ENCODE measurements around the gene GRK3.
"Not testable (repeated sequence)": the region's sequence is repeated elsewhere in the genome, so short reads cannot be mapped to it uniquely, and the experiment has no call there.

The GRK3 gene

DNA sequence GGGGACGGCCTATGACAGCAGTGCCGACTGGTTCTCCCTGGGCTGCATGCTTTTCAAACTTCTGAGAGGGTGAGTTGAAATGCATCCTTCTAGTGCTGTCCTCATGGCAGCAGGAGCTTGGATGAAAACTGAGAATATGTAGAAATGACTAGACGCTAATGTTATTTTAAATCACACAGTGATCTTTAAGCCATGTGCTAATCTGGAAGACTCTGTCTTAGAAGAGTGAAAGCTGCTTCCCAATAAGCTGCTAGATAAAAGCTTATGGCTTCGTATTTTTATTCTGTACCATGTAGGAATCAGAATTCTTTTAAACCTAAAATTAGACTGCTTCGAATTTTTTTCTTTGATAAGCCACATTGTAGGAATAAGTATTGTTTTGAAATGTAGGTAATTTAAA is 130.7 kb downstream of the GRK3 start:
- Histone ChIP-seq H3K36me3 (ENCODE audit: insufficient read depth, low read length) (peaks cover 17% of the 10 kb centered on the region), H3K4me1 (ENCODE audit: insufficient read depth, low read length) (no peaks in the 10 kb centered on the region), H3K9me3 (ENCODE audit: low read length) (no peaks in the 10 kb centered on the region), H3K4me3 (ENCODE audit: low read length) (no peak overlapping the region), H2AFZ (ENCODE audit: low read depth, low read length) (no peak overlapping the region), H3K27me3 (ENCODE audit: insufficient read depth, low read length) (no peaks in the 10 kb centered on the region)

DNA sequence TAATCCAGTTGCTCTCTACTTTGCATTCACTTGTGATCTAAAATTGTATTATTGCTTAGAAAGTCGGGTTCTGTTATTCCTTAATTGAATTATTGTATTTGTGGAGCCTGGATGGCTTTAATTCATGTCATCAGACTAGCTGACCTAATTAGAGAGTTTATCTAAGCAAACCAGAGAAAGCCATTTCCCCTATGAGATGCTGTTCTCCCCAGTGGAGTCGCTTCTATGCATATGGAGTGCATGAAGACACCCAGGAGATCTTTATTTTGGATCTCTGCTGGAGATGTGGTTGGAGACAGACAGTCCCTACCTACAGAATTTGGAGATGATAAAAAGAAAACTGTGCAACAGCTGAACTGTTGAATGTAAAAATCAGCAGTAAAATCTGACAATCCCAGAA is 132.3 kb downstream of the GRK3 start:
- H2AFZ ChIP-seq (ENCODE audit: low read depth, low read length): no peak overlapping the region
- H3K27me3 ChIP-seq (ENCODE audit: insufficient read depth, low read length): no peaks in the 10 kb centered on the region
- no peak overlapping the region for H3K4me3 ChIP-seq (ENCODE audit: low read length)
- no peaks in the 10 kb centered on the region for H3K9me3 ChIP-seq (ENCODE audit: low read length)
- no peaks in the 10 kb centered on the region for H3K4me1 ChIP-seq (ENCODE audit: insufficient read depth, low read length)
- peaks cover 13% of the 10 kb centered on the region for H3K36me3 ChIP-seq (ENCODE audit: insufficient read depth, low read length)

DNA sequence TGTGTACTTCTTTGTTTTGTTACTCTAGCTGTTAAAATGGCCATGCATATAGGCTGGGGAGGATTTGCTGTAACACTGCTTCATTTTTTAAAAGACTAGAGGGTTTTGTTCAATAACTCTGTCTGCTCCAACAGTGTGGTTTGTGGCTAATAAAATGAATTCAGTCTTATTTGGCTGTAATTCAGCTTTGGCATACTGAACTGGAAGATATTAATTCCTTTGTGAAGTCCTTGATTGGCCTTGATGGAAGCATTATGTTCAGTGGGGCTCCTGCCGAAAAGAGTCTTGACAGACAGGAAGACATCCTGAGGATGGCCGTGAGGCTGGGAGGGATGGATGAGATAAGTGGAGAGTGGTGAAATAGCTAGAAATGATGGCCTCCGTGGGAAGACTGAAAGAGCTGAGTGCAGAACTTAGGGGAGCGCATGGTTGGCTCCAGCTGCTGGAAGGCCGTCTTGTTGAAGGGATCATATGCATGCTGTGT is 132.7 kb downstream of the GRK3 start:
- H3K27me3 ChIP-seq (ENCODE audit: insufficient read depth, low read length): no peaks in the 10 kb centered on the region
- no peak overlapping the region for H3K4me3 ChIP-seq (ENCODE audit: low read length)
- H2AFZ ChIP-seq (ENCODE audit: low read depth, low read length): no peak overlapping the region

DNA sequence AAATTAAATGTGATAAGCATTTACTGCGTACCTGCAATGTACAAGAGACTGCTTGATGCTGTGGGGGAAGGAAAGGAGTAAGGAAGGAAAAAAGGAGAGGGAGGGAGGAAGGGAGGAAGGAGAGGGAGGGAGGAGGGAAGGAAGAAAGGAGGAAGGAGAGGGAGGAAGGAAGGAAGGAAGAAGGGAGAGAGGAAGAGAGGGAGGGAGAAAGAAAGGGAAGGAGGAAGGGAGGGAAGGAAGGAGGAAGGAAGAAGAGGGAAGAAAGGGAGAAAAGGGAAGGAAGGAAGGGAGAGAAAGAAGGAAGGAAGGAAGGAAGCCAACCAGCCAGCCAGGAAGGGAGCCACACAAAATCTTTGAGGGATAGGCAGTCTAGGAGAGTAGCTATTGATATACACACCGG is 133.5 kb downstream of the GRK3 start:
- no peaks in the 10 kb centered on the region for H3K9me3 ChIP-seq (ENCODE audit: low read length)
- no peak overlapping the region for H3K4me3 ChIP-seq (ENCODE audit: low read length)
- no peaks in the 10 kb centered on the region for H3K4me1 ChIP-seq (ENCODE audit: insufficient read depth, low read length)
- no peak overlapping the region for H2AFZ ChIP-seq (ENCODE audit: low read depth, low read length)
- H3K27me3 ChIP-seq (ENCODE audit: insufficient read depth, low read length): no peaks in the 10 kb centered on the region
- peaks cover 10% of the 10 kb centered on the region for H3K36me3 ChIP-seq (ENCODE audit: insufficient read depth, low read length)

More for the DNA sequence above, 132.7 kb downstream of the GRK3 start:
- Histone ChIP-seq H3K9me3 (ENCODE audit: low read length) (no peaks in the 10 kb centered on the region), H3K4me1 (ENCODE audit: insufficient read depth, low read length) (no peaks in the 10 kb centered on the region), H3K36me3 (ENCODE audit: insufficient read depth, low read length) (peaks cover 13% of the 10 kb centered on the region)

DNA sequence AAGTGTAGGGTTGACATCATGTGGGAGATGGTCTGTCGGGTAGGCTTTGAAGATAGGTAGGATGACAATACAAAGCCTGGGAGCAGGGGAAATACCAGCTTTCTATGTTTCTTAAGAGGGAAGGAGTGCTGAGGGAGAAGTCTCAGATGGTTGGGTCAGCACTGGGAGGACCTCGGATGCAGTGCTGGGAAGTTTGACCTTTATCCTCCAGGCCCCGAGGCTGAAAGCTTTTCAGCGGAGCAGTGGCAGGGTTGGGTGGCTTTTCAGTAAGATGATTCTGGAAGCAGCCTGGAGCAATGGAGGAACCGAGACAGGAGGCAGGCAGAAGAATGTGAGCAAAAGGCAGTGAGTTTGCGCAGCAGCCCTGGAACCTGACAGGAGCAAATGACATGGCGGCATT is 134.0 kb downstream of the GRK3 start:
- Histone ChIP-seq H3K36me3 (ENCODE audit: insufficient read depth, low read length) (peaks cover 10% of the 10 kb centered on the region), H3K27me3 (ENCODE audit: insufficient read depth, low read length) (no peaks in the 10 kb centered on the region), H3K9me3 (ENCODE audit: low read length) (no peaks in the 10 kb centered on the region), H3K4me3 (ENCODE audit: low read length) (no peak overlapping the region), H3K4me1 (ENCODE audit: insufficient read depth, low read length) (no peaks in the 10 kb centered on the region), H2AFZ (ENCODE audit: low read depth, low read length) (no peak overlapping the region)

DNA sequence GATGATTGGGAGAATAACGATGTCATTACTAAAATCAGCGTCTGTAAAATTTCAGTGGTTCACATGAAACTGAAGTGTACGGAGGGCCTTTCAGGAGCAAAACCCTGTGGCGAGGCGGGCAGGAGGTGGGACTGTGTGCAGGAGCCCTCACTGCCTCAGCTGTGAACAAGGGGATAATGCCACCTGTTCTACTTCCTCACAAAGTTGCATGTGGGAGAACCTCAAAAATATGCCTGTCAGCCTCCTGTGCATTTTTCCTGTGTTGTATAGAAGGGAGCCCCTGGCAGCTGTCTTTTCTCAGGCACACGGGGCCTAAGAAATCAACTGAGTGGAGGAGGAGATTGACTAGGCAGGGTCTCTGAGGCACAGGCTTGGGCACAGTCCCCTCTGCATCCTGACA is 134.5 kb downstream of the GRK3 start:
- H3K4me3 ChIP-seq (ENCODE audit: low read length): no peak overlapping the region
- H3K36me3 ChIP-seq (ENCODE audit: insufficient read depth, low read length): peaks cover 12% of the 10 kb centered on the region
- H3K27me3 ChIP-seq (ENCODE audit: insufficient read depth, low read length): no peaks in the 10 kb centered on the region
- H3K4me1 ChIP-seq (ENCODE audit: insufficient read depth, low read length): no peaks in the 10 kb centered on the region
- H2AFZ ChIP-seq (ENCODE audit: low read depth, low read length): no peak overlapping the region
- no peaks in the 10 kb centered on the region for H3K9me3 ChIP-seq (ENCODE audit: low read length)

DNA sequence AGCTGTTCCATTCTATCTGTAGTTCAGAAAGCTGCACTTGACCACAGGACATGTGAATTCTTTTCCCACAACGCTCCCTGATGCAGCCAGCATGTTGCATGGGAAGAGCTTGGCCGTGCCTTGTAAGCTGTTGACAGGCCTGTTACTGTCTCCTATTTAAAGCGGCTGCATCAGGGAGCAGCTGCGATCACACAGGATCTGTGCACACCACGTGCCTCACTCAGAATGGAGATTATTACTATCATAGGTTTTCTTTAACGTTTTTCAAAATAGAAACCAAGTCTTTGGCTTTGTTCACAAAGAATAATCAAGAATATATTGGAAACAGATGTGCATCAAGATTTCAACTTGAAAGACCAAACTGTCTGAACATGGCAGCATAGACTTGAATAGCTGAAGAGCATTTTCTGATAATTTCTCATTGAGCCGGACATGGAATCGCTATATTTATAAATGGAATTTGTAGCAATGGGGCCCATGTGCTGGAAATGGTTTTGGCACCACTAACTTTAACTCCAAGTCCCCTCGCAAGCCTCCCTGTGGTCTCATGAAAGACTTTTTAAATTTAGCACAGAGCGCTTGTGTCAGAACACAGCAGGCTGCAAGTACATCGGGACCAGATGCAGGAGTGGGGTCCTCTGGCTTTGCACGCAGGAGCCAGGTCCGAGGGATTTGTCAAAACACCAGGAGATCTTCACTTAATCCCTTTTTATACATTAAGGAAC is 136.7 kb downstream of the GRK3 start:
- peaks cover 8% of the 10 kb centered on the region for H3K36me3 ChIP-seq (ENCODE audit: insufficient read depth, low read length)
- H3K9me3 ChIP-seq (ENCODE audit: low read length): no peaks in the 10 kb centered on the region
- H2AFZ ChIP-seq (ENCODE audit: low read depth, low read length): no peak overlapping the region
- H3K4me3 ChIP-seq (ENCODE audit: low read length): no peak overlapping the region
- H3K27me3 ChIP-seq (ENCODE audit: insufficient read depth, low read length): no peaks in the 10 kb centered on the region
- no peaks in the 10 kb centered on the region for H3K4me1 ChIP-seq (ENCODE audit: insufficient read depth, low read length)

DNA sequence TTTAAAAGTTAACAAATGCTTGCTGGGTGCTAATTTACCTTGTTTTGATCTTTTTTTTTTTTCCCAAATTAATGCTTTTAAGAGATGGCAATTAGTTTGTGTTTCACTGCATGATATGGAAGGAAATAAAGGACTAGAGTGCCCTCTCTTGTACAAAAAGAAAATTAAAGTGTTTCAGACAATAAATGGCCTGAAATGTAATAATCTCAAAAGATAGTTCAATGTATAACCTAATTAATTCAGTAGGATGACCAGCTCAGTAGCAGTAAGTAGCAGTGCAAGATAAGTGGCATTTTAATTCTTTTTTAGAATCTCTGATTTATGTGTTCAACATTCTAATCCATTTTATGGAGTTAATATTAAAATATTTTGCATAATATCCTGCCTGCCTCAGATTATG is 137.6 kb downstream of the GRK3 start:
- Histone ChIP-seq H2AFZ (ENCODE audit: low read depth, low read length) (no peak overlapping the region), H3K27me3 (ENCODE audit: insufficient read depth, low read length) (no peaks in the 10 kb centered on the region), H3K4me3 (ENCODE audit: low read length) (no peak overlapping the region), H3K9me3 (ENCODE audit: low read length) (no peaks in the 10 kb centered on the region), H3K36me3 (ENCODE audit: insufficient read depth, low read length) (peaks cover 8% of the 10 kb centered on the region), H3K4me1 (ENCODE audit: insufficient read depth, low read length) (no peaks in the 10 kb centered on the region)

DNA sequence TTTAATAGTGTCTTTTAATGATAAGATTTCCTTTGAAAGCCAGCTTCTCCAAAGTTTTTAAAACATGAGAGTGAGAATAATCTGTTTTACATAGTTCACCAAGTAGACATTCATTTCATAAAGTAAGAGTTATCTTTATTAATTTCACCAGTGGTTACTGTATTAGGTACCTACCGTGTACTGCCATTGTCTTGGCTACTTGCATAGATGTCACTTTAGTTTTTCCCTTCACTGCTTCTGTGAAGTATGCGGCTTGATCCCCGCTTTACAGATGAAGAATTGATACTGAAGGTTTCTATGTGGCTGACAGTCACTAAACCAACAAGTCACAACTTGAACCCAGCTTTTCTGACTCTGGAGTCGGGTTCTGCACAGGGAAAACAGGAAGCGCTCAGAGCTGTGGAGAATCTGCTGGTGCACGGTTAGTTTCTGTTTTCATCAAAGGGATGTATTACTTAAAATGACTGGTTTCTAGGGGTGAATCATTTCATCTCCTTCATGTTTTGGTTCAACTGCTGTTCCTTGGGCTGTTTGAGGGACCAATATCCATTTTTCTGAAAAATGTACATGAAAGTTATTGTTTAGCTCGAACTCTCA is 138.2 kb downstream of the GRK3 start:
- Histone ChIP-seq H3K4me1 (ENCODE audit: insufficient read depth, low read length) (no peaks in the 10 kb centered on the region), H3K36me3 (ENCODE audit: insufficient read depth, low read length) (peaks cover 11% of the 10 kb centered on the region), H3K9me3 (ENCODE audit: low read length) (no peaks in the 10 kb centered on the region), H3K4me3 (ENCODE audit: low read length) (no peak overlapping the region), H3K27me3 (ENCODE audit: insufficient read depth, low read length) (no peaks in the 10 kb centered on the region), H2AFZ (ENCODE audit: low read depth, low read length) (no peak overlapping the region)

DNA sequence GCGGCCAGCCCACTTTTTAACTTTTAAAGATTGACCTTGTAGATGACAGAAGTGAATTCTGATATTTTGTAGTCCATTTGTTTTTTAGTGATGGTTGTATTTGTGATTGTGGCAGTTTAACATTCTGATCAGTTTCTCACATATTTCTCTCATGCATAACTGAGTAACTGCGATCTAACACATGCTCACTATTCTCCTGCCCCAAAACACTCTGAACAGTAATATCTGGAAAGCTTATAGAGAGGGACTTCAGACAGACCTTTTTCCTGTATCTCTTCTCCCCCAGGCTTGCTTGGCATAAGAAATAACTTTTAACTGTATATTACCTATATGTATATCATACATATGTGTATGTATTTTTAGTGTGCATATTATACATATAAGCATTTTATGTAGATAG is 140.2 kb downstream of the GRK3 start:
- H3K4me1 ChIP-seq (ENCODE audit: insufficient read depth, low read length): no peaks in the 10 kb centered on the region
- no peak overlapping the region for H3K4me3 ChIP-seq (ENCODE audit: low read length)
- H3K36me3 ChIP-seq (ENCODE audit: insufficient read depth, low read length): peaks cover 11% of the 10 kb centered on the region
- H2AFZ ChIP-seq (ENCODE audit: low read depth, low read length): no peak overlapping the region
- no peaks in the 10 kb centered on the region for H3K9me3 ChIP-seq (ENCODE audit: low read length)
- no peaks in the 10 kb centered on the region for H3K27me3 ChIP-seq (ENCODE audit: insufficient read depth, low read length)

DNA sequence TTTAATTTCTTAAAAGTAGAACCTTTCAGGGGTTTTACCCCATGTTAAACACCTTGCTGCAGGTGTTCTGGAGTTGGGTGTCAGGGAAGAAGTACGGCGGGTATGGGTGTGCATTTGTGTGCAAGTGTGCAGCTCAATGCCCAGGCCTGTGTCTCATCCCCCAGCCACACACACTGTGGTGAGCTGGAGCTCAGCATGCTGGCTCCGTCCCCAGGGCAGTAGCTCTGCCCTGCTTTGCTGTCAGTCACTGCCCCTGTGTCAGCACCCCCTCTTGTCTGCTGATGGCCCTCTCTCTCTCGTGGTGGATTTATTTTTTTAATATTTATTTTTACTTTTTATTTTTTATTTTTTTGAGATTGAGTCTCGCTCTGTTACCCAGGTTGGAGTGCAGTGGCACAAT is 141.7 kb downstream of the GRK3 start:
- Histone ChIP-seq H3K4me1 (ENCODE audit: insufficient read depth, low read length) (peaks cover 3% of the 10 kb centered on the region), H3K36me3 (ENCODE audit: insufficient read depth, low read length) (peaks cover 17% of the 10 kb centered on the region), H2AFZ (ENCODE audit: low read depth, low read length) (no peak overlapping the region), H3K4me3 (ENCODE audit: low read length) (no peak overlapping the region), H3K27me3 (ENCODE audit: insufficient read depth, low read length) (no peaks in the 10 kb centered on the region), H3K9me3 (ENCODE audit: low read length) (no peaks in the 10 kb centered on the region)

DNA sequence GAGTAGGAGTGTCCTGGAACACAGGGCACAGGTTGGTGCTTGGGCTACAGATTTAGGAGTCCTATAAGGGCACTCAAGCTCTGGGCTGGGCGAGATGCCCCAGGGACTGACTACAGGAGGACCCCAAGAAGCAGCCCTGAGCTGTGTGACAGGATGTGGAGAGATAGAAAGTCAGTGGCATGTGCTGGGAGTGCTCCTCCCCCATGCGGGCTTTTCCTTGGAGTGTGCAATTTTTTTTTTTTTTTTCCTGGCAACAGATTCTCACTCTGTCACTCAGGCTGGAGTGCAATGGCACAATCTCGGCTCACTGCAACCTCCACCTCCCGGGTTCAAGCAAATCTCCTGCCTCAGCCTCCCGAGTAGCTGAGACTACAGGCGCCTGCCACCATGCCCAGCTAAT is 144.0 kb downstream of the GRK3 start:
- H3K9me3 ChIP-seq (ENCODE audit: low read length); H2AFZ ChIP-seq (ENCODE audit: low read depth, low read length); H3K27me3 ChIP-seq (ENCODE audit: insufficient read depth, low read length); H3K4me3 ChIP-seq (ENCODE audit: low read length); H3K4me1 ChIP-seq (ENCODE audit: insufficient read depth, low read length): not testable (repeated sequence)
- peaks cover 21% of the 10 kb centered on the region for H3K36me3 ChIP-seq (ENCODE audit: insufficient read depth, low read length)

DNA sequence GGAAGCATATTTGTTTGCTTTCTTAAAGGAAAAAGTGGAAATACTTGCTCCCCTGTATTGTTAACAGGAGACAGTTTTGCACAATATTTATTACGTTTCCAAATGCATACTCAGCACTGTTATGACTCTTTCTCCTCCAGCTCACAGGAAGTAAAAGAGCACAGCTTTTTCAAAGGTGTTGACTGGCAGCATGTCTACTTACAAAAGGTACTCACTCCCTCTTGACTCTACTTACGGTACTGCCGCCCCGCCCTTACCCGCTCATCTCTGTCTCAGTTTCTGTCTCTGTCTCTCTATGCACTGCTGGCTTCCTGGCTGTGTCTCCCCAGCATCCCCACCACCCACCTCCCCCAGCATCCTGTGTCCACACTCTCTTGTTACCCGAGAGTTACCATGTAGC is 145.3 kb downstream of the GRK3 start:
- peaks cover 3% of the 10 kb centered on the region for H3K4me1 ChIP-seq (ENCODE audit: insufficient read depth, low read length)
- H3K27me3 ChIP-seq (ENCODE audit: insufficient read depth, low read length): no peaks in the 10 kb centered on the region
- H3K4me3 ChIP-seq (ENCODE audit: low read length): no peak overlapping the region
- H3K9me3 ChIP-seq (ENCODE audit: low read length): no peaks in the 10 kb centered on the region
- no peak overlapping the region for H2AFZ ChIP-seq (ENCODE audit: low read depth, low read length)
- H3K36me3 ChIP-seq (ENCODE audit: insufficient read depth, low read length): peaks cover 25% of the 10 kb centered on the region

DNA sequence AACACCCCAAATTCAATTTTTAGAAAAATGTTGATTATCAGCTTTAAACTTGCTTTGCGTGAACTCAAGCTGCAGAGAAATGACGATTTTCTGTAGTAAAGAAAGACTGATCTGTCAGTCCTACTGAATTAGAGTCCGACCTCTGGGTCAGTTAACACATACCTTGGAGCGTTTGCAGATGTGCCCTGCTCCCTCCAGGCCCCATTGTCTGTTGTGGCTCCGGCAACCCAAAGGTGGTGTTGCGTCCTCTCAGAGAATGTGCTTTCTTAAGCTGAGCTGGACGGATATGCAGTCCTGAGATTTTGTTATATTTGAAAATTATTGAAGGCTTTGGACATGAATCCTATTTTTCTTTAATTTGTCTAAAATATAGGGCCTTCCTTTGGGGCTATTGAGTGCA is 146.0 kb downstream of the GRK3 start:
- Histone ChIP-seq H3K27me3 (ENCODE audit: insufficient read depth, low read length) (no peaks in the 10 kb centered on the region), H3K4me3 (ENCODE audit: low read length) (no peak overlapping the region), H2AFZ (ENCODE audit: low read depth, low read length) (no peak overlapping the region), H3K36me3 (ENCODE audit: insufficient read depth, low read length) (peaks cover 28% of the 10 kb centered on the region), H3K9me3 (ENCODE audit: low read length) (no peaks in the 10 kb centered on the region), H3K4me1 (ENCODE audit: insufficient read depth, low read length) (peaks cover 3% of the 10 kb centered on the region)
